Measurements from ENCODE around the gene NSL1. TPM values are rescaled to one million over a fixed set of nuclear protein-coding genes. Genes with fewer than 3 reads are reported as not detected.
"Not testable (repeated sequence)": the region's sequence is repeated elsewhere in the genome, so short reads cannot be mapped to it uniquely, and the experiment has no call there.

The NSL1 gene
- total RNA-seq, 1 donor from 2014 or later = 42.1 TPM

GRCh38 chr1:212774584-212774983 is 17.0 kb downstream of the NSL1 start:
- Mint-ChIP-seq H3K4me3 (no peak overlapping the region), H3K27ac (no peak overlapping the region), H3K36me3 (peaks cover 68% of the 10 kb centered on the region), H3K27me3 (no peaks in the 10 kb centered on the region), H3K9me3 (peaks cover 9% of the 10 kb centered on the region), H3K4me1 (ENCODE audit: unreplicated experiment) (no peaks in the 10 kb centered on the region)
- TF ChIP-seq CTCF (conservative IDR thresholded peaks at IDR 0.05) = no peak
- DNase-seq (ENCODE audit: extremely low spot score, unreplicated experiment) = no peak

- Mint-ChIP-seq H3K27ac (no peak overlapping the region), H3K4me1 (ENCODE audit: unreplicated experiment) (no peaks in the 10 kb centered on the region), H3K9me3 (peaks cover 20% of the 10 kb centered on the region), H3K36me3 (peaks cover 81% of the 10 kb centered on the region), H3K4me3 (no peak overlapping the region), H3K27me3 (no peaks in the 10 kb centered on the region)
- DNase-seq (ENCODE audit: extremely low spot score, unreplicated experiment) = no peak
- TF ChIP-seq CTCF (conservative IDR thresholded peaks at IDR 0.05) = no peak
These were observed 18.6 kb downstream of the NSL1 start for GRCh38 chr1:212773011-212773410.

- no peak for TF ChIP-seq CTCF (conservative IDR thresholded peaks at IDR 0.05)
- H3K36me3 Mint-ChIP-seq = peaks cover 81% of the 10 kb centered on the region
- no peaks in the 10 kb centered on the region for H3K4me1 Mint-ChIP-seq (ENCODE audit: unreplicated experiment)
- DNase-seq (ENCODE audit: extremely low spot score, unreplicated experiment) = no peak
- H3K9me3 Mint-ChIP-seq = peaks cover 20% of the 10 kb centered on the region
- H3K27ac Mint-ChIP-seq = no peak overlapping the region
- H3K27me3 Mint-ChIP-seq = no peaks in the 10 kb centered on the region
- no peak overlapping the region for H3K4me3 Mint-ChIP-seq
These were observed 20.2 kb downstream of the NSL1 start for GRCh38 chr1:212771341-212771740.

- no peak for TF ChIP-seq CTCF (conservative IDR thresholded peaks at IDR 0.05)
- no peaks in the 10 kb centered on the region for H3K4me1 Mint-ChIP-seq (ENCODE audit: unreplicated experiment)
- H3K27ac Mint-ChIP-seq = no peak overlapping the region
- no peaks in the 10 kb centered on the region for H3K27me3 Mint-ChIP-seq
- DNase-seq (ENCODE audit: extremely low spot score, unreplicated experiment) = no peak
- no peak overlapping the region for H3K4me3 Mint-ChIP-seq
- H3K9me3 Mint-ChIP-seq = peaks cover 25% of the 10 kb centered on the region
- H3K36me3 Mint-ChIP-seq = peaks cover 83% of the 10 kb centered on the region
These were observed 22.0 kb downstream of the NSL1 start for GRCh38 chr1:212769459-212770167.

- not testable (repeated sequence) for H3K27ac Mint-ChIP-seq; DNase-seq (ENCODE audit: extremely low spot score, unreplicated experiment); H3K27me3 Mint-ChIP-seq; H3K4me3 Mint-ChIP-seq; H3K4me1 Mint-ChIP-seq (ENCODE audit: unreplicated experiment)
- Mint-ChIP-seq H3K9me3 (peaks cover 25% of the 10 kb centered on the region), H3K36me3 (peaks cover 73% of the 10 kb centered on the region)
These were observed 24.8 kb downstream of the NSL1 start for GRCh38 chr1:212766825-212767224.

GRCh38 chr1:212764718-212765281 is 26.8 kb downstream of the NSL1 start:
- not testable (repeated sequence) for H3K4me3 Mint-ChIP-seq; H3K4me1 Mint-ChIP-seq (ENCODE audit: unreplicated experiment); H3K27me3 Mint-ChIP-seq; DNase-seq (ENCODE audit: extremely low spot score, unreplicated experiment); H3K27ac Mint-ChIP-seq
- Mint-ChIP-seq H3K36me3 (peaks cover 61% of the 10 kb centered on the region), H3K9me3 (peaks cover 18% of the 10 kb centered on the region)
